ENCODE measurements around the gene MYH14. TPM values are rescaled to one million over a fixed set of nuclear protein-coding genes. Genes with fewer than 3 reads are reported as not detected.

Gene MYH14
- total and polyA plus RNA-seq, 2 of the 4 experiments (the other 2 are of a cell fraction), result not detected

GRCh38 chr19:50292216-50292827 lies 88.9 kb downstream of the MYH14 start:
- H2BK120ac ChIP-seq (ENCODE audit: low read depth, low read length), result no peak overlapping the region
- BruUV-seq (replicated peaks), result no TSS peak
- H3K14ac ChIP-seq (replicated peaks; ENCODE audit: low read depth, low read length), result no peak overlapping the region
- H3K36me3 ChIP-seq (ENCODE audit: control insufficient read depth, insufficient read depth, low read length), result no peaks in the 10 kb centered on the region
- no peaks in the 10 kb centered on the region for H3K4me1 ChIP-seq (ENCODE audit: control insufficient read depth, insufficient read depth, low read length)
- H2BK20ac ChIP-seq (ENCODE audit: low read depth, low read length), result no peak overlapping the region
- no peak overlapping the region for H3K9ac ChIP-seq (ENCODE audit: low read depth, low read length)
- peaks cover 18% of the 10 kb centered on the region for H3K9me3 ChIP-seq (ENCODE audit: control insufficient read depth, insufficient read depth, low read length)
- no peaks in the 10 kb centered on the region for H3K27me3 ChIP-seq (ENCODE audit: control insufficient read depth, insufficient read depth, low read length)
- no peak overlapping the region for H2AK5ac ChIP-seq (ENCODE audit: low read depth, low read length)
- H3K27ac ChIP-seq (ENCODE audit: insufficient read depth, low read length), result no peak overlapping the region
- no peak overlapping the region for H3K4me2 ChIP-seq (ENCODE audit: low read depth, low read length)
- no peak overlapping the region for H3K56ac ChIP-seq (ENCODE audit: extremely low read depth, insufficient read depth, low read length)
- WGBS, 2 experiments (ENCODE audit: extremely low coverage in 2 of 2, insufficient read length in 1 of 2), result 67% methylated on average over 6 of the region's 11 CpGs; no CpG with 5 or more reads in 1 of the 2 experiments
- H4K20me1 ChIP-seq (ENCODE audit: insufficient read depth, low read length), result no peaks in the 10 kb centered on the region
- no peak overlapping the region for H3K4me3 ChIP-seq (ENCODE audit: insufficient read depth, low read depth, low read length)
- H3K4ac ChIP-seq (ENCODE audit: low read depth, low read length), result no peak overlapping the region
- ChIA-PET CTCF (no interaction called here), POLR2A (ENCODE audit: unreplicated experiment) (no interaction called here)
- no peak overlapping the region for H2AFZ ChIP-seq (replicated peaks; ENCODE audit: low read length, poor library complexity)
- no peaks in the 10 kb centered on the region for H3K9me1 ChIP-seq (ENCODE audit: insufficient read depth, low read length)
- no peak overlapping the region for H4K8ac ChIP-seq (ENCODE audit: low read depth in 2 of 2, low read length in 2 of 2)
- intact Hi-C loops (cut with micrococcal nuclease), result no loop called here
- H3K23ac ChIP-seq (ENCODE audit: low read depth, low read length), result no peak overlapping the region
- no peak overlapping the region for H3K18ac ChIP-seq (ENCODE audit: low read depth, low read length)
- H4K5ac ChIP-seq (ENCODE audit: low read depth, low read length), result no peak overlapping the region
- TF ChIP-seq, protein P1, sequence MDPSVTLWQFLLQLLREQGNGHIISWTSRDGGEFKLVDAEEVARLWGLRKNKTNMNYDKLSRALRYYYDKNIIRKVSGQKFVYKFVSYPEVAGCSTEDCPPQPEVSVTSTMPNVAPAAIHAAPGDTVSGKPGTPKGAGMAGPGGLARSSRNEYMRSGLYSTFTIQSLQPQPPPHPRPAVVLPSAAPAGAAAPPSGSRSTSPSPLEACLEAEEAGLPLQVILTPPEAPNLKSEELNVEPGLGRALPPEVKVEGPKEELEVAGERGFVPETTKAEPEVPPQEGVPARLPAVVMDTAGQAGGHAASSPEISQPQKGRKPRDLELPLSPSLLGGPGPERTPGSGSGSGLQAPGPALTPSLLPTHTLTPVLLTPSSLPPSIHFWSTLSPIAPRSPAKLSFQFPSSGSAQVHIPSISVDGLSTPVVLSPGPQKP (IDR thresholded peaks at IDR 0.05; ENCODE audit: borderline replicate concordance, low read depth, low read length), result no peak
- in situ Hi-C loops (cut with MboI; ENCODE audit: low sequenced_read_pairs), result no loop called here
- no peak overlapping the region for H2BK5ac ChIP-seq (ENCODE audit: low read depth, low read length, poor library complexity, severe bottlenecking)
- dilution Hi-C loops (cut with HindIII; ENCODE audit: low sequenced_read_pairs, unreplicated experiment), result no loop called here
- ATAC-seq (ENCODE audit: low read depth) (no peak), DNase-seq (no peak)
- no peak overlapping the region for H2AK9ac ChIP-seq (replicated peaks; ENCODE audit: low read depth, low read length, poor library complexity)
- no peak overlapping the region for H4K91ac ChIP-seq (ENCODE audit: insufficient read depth, low read depth, low read length)
- H3K79me1 ChIP-seq (ENCODE audit: low read depth in 1 of 2, low read length in 2 of 2), result no peaks in the 10 kb centered on the region
- no peak overlapping the region for H2BK15ac ChIP-seq (ENCODE audit: low read depth, low read length)

Measured in IMR-90 (cell line).